Measurements from ENCODE around the gene CD7.

CD7 gene

GRCh38 chr17:82314012-82314726, 3.2 kb downstream of the CD7 start:
- DNase-seq = no peak

- DNase-seq = no peak
These were observed 4.0 kb downstream of the CD7 start for GRCh38 chr17:82313195-82314011.

GRCh38 chr17:82311971-82312370, 5.4 kb downstream of the CD7 start:
- DNase-seq = no peak

- DNase-seq = no peak
These were observed 6.5 kb downstream of the CD7 start for GRCh38 chr17:82310877-82311276.

GRCh38 chr17:82309656-82310570, 7.5 kb downstream of the CD7 start:
- no peak for DNase-seq

- DNase-seq = no peak
These were observed 11.6 kb downstream of the CD7 start for GRCh38 chr17:82305727-82306300.

- no peak for DNase-seq
These were observed 12.3 kb downstream of the CD7 start for GRCh38 chr17:82304826-82305726.

GRCh38 chr17:82303944-82304808, 13.2 kb downstream of the CD7 start:
- DNase-seq = no peak

GRCh38 chr17:82302991-82303943, 14.1 kb downstream of the CD7 start:
- no peak for DNase-seq

GRCh38 chr17:82302568-82302963, 14.8 kb downstream of the CD7 start:
- no peak for DNase-seq

GRCh38 chr17:82301916-82302567, 15.4 kb downstream of the CD7 start:
- no peak for DNase-seq

GRCh38 chr17:82301300-82301915, 16.0 kb downstream of the CD7 start:
- DNase-seq = no peak

GRCh38 chr17:82300707-82301270, 16.6 kb downstream of the CD7 start:
- DNase-seq = peak; percentile 17

GRCh38 chr17:82300228-82300627, 17.2 kb downstream of the CD7 start:
- no peak for DNase-seq

- no peak for DNase-seq
These were observed 18.0 kb downstream of the CD7 start for GRCh38 chr17:82299452-82299851.

GRCh38 chr17:82298538-82299421, 18.6 kb downstream of the CD7 start:
- no peak for DNase-seq
